Fibroblast of lung (primary cell): ENCODE results near the gene GPN3. TPM values are rescaled to one million over a fixed set of nuclear protein-coding genes. Genes with fewer than 3 reads are reported as not detected.

Experiments used
- DNase-seq, 2 donors: peaks; one replicate each; pipeline versions ENCODE4 v3.0.0 to v3.0.0-alpha.2; 2010; ENCODE audit warnings: low read depth in 2 of 2
- H2AFZ ChIP-seq: 2 replicates; pipeline ENCODE4 v1.5.1; 2012; ENCODE audit warnings: low read length, control low read depth, inconsistent platforms
- H3K27ac ChIP-seq: 2 replicates; pipeline ENCODE4 v1.5.1; 2011; ENCODE audit warnings: low read length, control low read depth; ENCODE audit not compliant: insufficient read depth
- H3K27me3 ChIP-seq: 2 replicates; pipeline ENCODE4 v1.5.1; 2011; ENCODE audit warnings: mild to moderate bottlenecking, low read length; ENCODE audit not compliant: control insufficient read depth, insufficient read depth
- H3K36me3 ChIP-seq: 2 replicates; pipeline ENCODE4 v1.5.1; 2011; ENCODE audit warnings: low read length; ENCODE audit not compliant: control insufficient read depth, insufficient read depth
- H3K4me1 ChIP-seq: 2 replicates; pipeline ENCODE4 v1.5.1; 2011; ENCODE audit warnings: low read length; ENCODE audit not compliant: control insufficient read depth, insufficient read depth; ENCODE audit errors: extremely low read depth
- H3K4me2 ChIP-seq: 2 replicates; pipeline ENCODE4 v1.5.1; 2011; ENCODE audit warnings: low read length, control low read depth; ENCODE audit not compliant: insufficient read depth; ENCODE audit errors: extremely low read depth
- H3K4me3 ChIP-seq, 4 experiments: fragments of 200-600 bp in 1 of 4; sonication (generic) in 1 of 4; replicated peaks in 1 of 4; 2 replicates each; pipeline ENCODE4 v1.5.1; 2011 to 2016; ENCODE audit warnings: low read length in 4 of 4, low read depth in 3 of 4, mild to moderate bottlenecking in 3 of 4, control low read depth in 2 of 4, inconsistent platforms in 1 of 4, mixed read lengths in 1 of 4; ENCODE audit not compliant: insufficient read depth in 1 of 4; ENCODE audit errors: control extremely low read depth in 1 of 4
- H3K79me2 ChIP-seq: 2 replicates; pipeline ENCODE4 v1.5.1; 2012; ENCODE audit warnings: mild to moderate bottlenecking, low read length, inconsistent platforms; ENCODE audit not compliant: control insufficient read depth, insufficient read depth
- H3K9ac ChIP-seq: 2 replicates; pipeline ENCODE4 v1.5.1; 2011; ENCODE audit warnings: mild to moderate bottlenecking, low read length, control low read depth; ENCODE audit not compliant: insufficient read depth
- H3K9me3 ChIP-seq: 2 replicates; pipeline ENCODE4 v1.5.1; 2012; ENCODE audit warnings: low read depth, low read length; ENCODE audit not compliant: control insufficient read depth, insufficient read depth
- H4K20me1 ChIP-seq: 2 replicates; pipeline ENCODE4 v1.5.1; 2011; ENCODE audit warnings: low read length; ENCODE audit not compliant: control insufficient read depth, insufficient read depth; ENCODE audit errors: extremely low read depth
- EZH2 ChIP-seq: IDR thresholded peaks from 2 replicates; pipeline ENCODE4 v1.5.1; 2012; ENCODE audit warnings: low read length, control low read depth, mild to moderate bottlenecking; ENCODE audit errors: missing control alignments
- polyA plus RNA-seq, 2 donors: library from polyadenylated mRNA; depleted of rRNA in 1 of 2; stranded (reverse) in 1 of 2; unstranded in 1 of 2; fragments of >200 nt; gene quantifications; 2 replicates each; pipeline ENCODE4 v1.2.1, GENCODE V29; 2011 to 2012; ENCODE audit warnings: missing spikeins in 1 of 2
- total RNA-seq: library from RNA; depleted of rRNA; stranded (reverse); fragments of >200 nt; gene quantifications from 2 replicates; pipeline ENCODE4 v1.2.1, GENCODE V29; 2014
- TF ChIP-seq, protein P1 (sequence below), 2 donors: IDR thresholded peaks in 1 of 2; conservative IDR thresholded peaks in 1 of 2; 1 replicate in 1 of 2; 2 replicates in 1 of 2; pipeline ENCODE4 v1.5.1; 2011 to 2012; ENCODE audit warnings: low read length in 2 of 2, control low read depth in 1 of 2, inconsistent platforms in 1 of 2, low read depth in 1 of 2, mild to moderate bottlenecking in 1 of 2

The GPN3 gene
- total and polyA plus RNA-seq, 2 donors (not counting 1 experiment from before 2014, with no cell fraction given): 8.9 to 29.7 TPM

GRCh38 chr12:110498984-110499706 lies 31.1 kb upstream of the GPN3 start:
- Histone ChIP-seq H3K4me1 (peaks cover 2% of the 10 kb centered on the region), H3K4me2 (no peak overlapping the region), H3K4me3 (no peak overlapping the region), H3K36me3 (no peaks in the 10 kb centered on the region), H2AFZ (no peak overlapping the region), H4K20me1 (no peaks in the 10 kb centered on the region), H3K27ac (no peak overlapping the region), H3K27me3 (no peaks in the 10 kb centered on the region), H3K9ac (no peak overlapping the region), H3K79me2 (peaks cover 49% of the 10 kb centered on the region), H3K9me3 (no peaks in the 10 kb centered on the region)
- TF ChIP-seq EZH2: no peak
- TF ChIP-seq, protein P1, sequence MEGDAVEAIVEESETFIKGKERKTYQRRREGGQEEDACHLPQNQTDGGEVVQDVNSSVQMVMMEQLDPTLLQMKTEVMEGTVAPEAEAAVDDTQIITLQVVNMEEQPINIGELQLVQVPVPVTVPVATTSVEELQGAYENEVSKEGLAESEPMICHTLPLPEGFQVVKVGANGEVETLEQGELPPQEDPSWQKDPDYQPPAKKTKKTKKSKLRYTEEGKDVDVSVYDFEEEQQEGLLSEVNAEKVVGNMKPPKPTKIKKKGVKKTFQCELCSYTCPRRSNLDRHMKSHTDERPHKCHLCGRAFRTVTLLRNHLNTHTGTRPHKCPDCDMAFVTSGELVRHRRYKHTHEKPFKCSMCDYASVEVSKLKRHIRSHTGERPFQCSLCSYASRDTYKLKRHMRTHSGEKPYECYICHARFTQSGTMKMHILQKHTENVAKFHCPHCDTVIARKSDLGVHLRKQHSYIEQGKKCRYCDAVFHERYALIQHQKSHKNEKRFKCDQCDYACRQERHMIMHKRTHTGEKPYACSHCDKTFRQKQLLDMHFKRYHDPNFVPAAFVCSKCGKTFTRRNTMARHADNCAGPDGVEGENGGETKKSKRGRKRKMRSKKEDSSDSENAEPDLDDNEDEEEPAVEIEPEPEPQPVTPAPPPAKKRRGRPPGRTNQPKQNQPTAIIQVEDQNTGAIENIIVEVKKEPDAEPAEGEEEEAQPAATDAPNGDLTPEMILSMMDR (conservative IDR thresholded peaks at IDR 0.05 in 1 of 2, IDR thresholded peaks at IDR 0.05 in 1 of 2; ENCODE audit: low read depth in 1 of 2, low read length in 2 of 2): no peak
- peak; percentile 22 to 52 for DNase-seq

DNA sequence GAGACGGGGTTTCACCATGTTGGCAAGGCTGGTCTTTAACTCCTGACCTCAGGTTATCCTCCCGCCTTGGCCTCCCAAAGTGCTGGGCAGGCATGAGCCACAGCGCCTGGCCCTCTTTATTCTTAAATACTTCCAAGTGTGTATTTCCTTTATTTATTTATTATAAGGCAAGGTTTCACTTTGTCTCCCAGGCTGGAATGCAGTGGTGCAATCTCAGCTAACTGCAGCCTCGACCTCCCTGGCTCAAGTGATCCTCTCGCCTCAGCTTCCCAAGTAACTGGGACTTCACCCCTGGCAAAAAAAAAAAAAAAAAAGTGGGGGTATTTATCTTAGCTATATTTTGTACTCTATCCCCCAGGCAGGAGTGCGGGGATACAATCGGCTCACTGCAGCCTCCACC lies 7.4 kb upstream of the GPN3 start:
- DNase-seq: no peak
- H3K36me3 ChIP-seq: no peaks in the 10 kb centered on the region
- H3K27me3 ChIP-seq: no peaks in the 10 kb centered on the region
- H4K20me1 ChIP-seq: no peaks in the 10 kb centered on the region
- no peak overlapping the region for H3K4me2 ChIP-seq
- H3K4me1 ChIP-seq: no peaks in the 10 kb centered on the region
- H3K79me2 ChIP-seq: no peaks in the 10 kb centered on the region
- H2AFZ ChIP-seq: no peak overlapping the region
- H3K4me3 ChIP-seq: no peak overlapping the region
- no peak overlapping the region for H3K27ac ChIP-seq
- H3K9me3 ChIP-seq: no peaks in the 10 kb centered on the region
- H3K9ac ChIP-seq: no peak overlapping the region
- TF ChIP-seq EZH2: no peak
- TF ChIP-seq, protein P1 (conservative IDR thresholded peaks at IDR 0.05 in 1 of 2, IDR thresholded peaks at IDR 0.05 in 1 of 2; ENCODE audit: low read depth in 1 of 2, low read length in 2 of 2): no peak

GRCh38 chr12:110467847-110468213 lies 227 bp downstream of the GPN3 start:
- Histone ChIP-seq H4K20me1 (no peaks in the 10 kb centered on the region), H3K27ac (peak overlapping the region; percentile 97), H3K4me1 (peaks cover 3% of the 10 kb centered on the region), H3K9me3 (no peaks in the 10 kb centered on the region), H3K9ac (peak overlapping the region; percentile 72), H3K4me2 (peak overlapping the region; percentile 91), H3K79me2 (peaks cover 14% of the 10 kb centered on the region), H3K27me3 (no peaks in the 10 kb centered on the region), H3K36me3 (no peaks in the 10 kb centered on the region), H2AFZ (peak overlapping the region; percentile 83), H3K4me3 (peak overlapping the region; percentile 62 to 92 (median 78))
- TF ChIP-seq, protein P1 (conservative IDR thresholded peaks at IDR 0.05 in 1 of 2, IDR thresholded peaks at IDR 0.05 in 1 of 2; ENCODE audit: low read depth in 1 of 2, low read length in 2 of 2): no peak
- no peak for TF ChIP-seq EZH2
- DNase-seq: no peak
